ENCODE data around the gene RASSF7. TPM values are rescaled to one million over a fixed set of nuclear protein-coding genes. Genes with fewer than 3 reads are reported as not detected.

Gene RASSF7
- polyA plus RNA-seq, 1 of the 3 experiments (the other 2 are of a cell fraction), result 19.8 TPM

GRCh38 chr11:553083-553987 is 7.4 kb upstream of the RASSF7 start:
- no peak for DNase-seq
- CTCF ChIA-PET, result interaction anchor here (0.7 to 3.6 kb wide), 7 partner anchors 13 to 170 kb away, joined by 3 to 41 read pairs (median 3); partner anchors contain the start of gene TMEM80
- H3K4me2 ChIP-seq, result no peak overlapping the region

GRCh38 chr11:553988-554340 is 6.8 kb upstream of the RASSF7 start:
- TF ChIP-seq EP300 (IDR thresholded peaks at IDR 0.05; ENCODE audit: borderline replicate concordance in 1 of 2, low read depth in 1 of 2, low read length in 1 of 2) (no peak), MAX (IDR thresholded peaks at IDR 0.05; ENCODE audit: low read depth) (no peak), USF1 (IDR thresholded peaks at IDR 0.05; ENCODE audit: borderline replicate concordance, low read depth) (no peak), PBX3 (IDR thresholded peaks at IDR 0.05) (no peak), FOXJ3 (CRISPR knock-in tag; IDR thresholded peaks at IDR 0.05) (no peak), RXRA (IDR thresholded peaks at IDR 0.05; ENCODE audit: borderline replicate concordance, low read depth) (no peak), CHD2 (IDR thresholded peaks at IDR 0.05; ENCODE audit: low read length, partially characterized antibody) (no peak), IRF3 (IDR thresholded peaks at IDR 0.05; ENCODE audit: low read depth, low read length) (no peak), NFIC (IDR thresholded peaks at IDR 0.05; ENCODE audit: borderline replicate concordance) (no peak), FOSL2 (IDR thresholded peaks at IDR 0.05; ENCODE audit: borderline replicate concordance, low read depth) (no peak), ZBTB33 (IDR thresholded peaks at IDR 0.05; ENCODE audit: borderline replicate concordance, low read depth) (no peak)
- H3K9ac ChIP-seq, result no peak overlapping the region
- peaks cover 11% of the 10 kb centered on the region for H3K27me3 ChIP-seq (ENCODE audit: insufficient read depth)
- 67% methylated on average over 3 of the region's 11 CpGs for WGBS (ENCODE audit: low lambda C conversion rate)
- no peaks in the 10 kb centered on the region for H3K9me2 ChIP-seq
- ChIA-PET POLR2A (no interaction called here), CTCF (interaction anchor here (0.9 to 3.6 kb wide), 12 partner anchors 12 to 229 kb away, joined by 3 to 41 read pairs (median 4); partner anchors contain the start of gene TMEM80)
- H4K20me1 ChIP-seq (ENCODE audit: insufficient read depth), result no peaks in the 10 kb centered on the region
- no peak for DNase-seq
- H3K4me2 ChIP-seq, result no peak overlapping the region
- H2AFZ ChIP-seq (ENCODE audit: low read depth), result no peak overlapping the region
- H3K36me3 ChIP-seq (replicated peaks in 1 of 2; ENCODE audit: control insufficient read depth in 1 of 2, insufficient read depth in 2 of 2, low read length in 1 of 2), result no peaks in the 10 kb centered on the region
- H3K9me3 ChIP-seq, result no peaks in the 10 kb centered on the region
- no peak overlapping the region for H3K4me3 ChIP-seq (ENCODE audit: low read depth in 2 of 2, low read length in 1 of 2)
- no peaks in the 10 kb centered on the region for H3F3A ChIP-seq (replicated peaks; ENCODE audit: insufficient read depth)
- H3K27ac ChIP-seq (ENCODE audit: low read depth in 2 of 2, low read length in 1 of 2), result no peak overlapping the region
- H3K4me1 ChIP-seq (ENCODE audit: control insufficient read depth in 1 of 2, insufficient read depth in 2 of 2, low read depth in 1 of 2, low read length in 1 of 2), result peaks cover 0 to 19% of the 10 kb centered on the region in 2 experiments; a peak in 1 of 4 replicates
- H3K79me2 ChIP-seq (ENCODE audit: insufficient read depth), result no peaks in the 10 kb centered on the region

More at GRCh38 chr11:553083-553987, 7.4 kb upstream of the RASSF7 start:
- H3K9ac ChIP-seq, result no peak overlapping the region
- WGBS (ENCODE audit: low lambda C conversion rate), result 93% methylated on average over 5 of the region's 27 CpGs
- no peaks in the 10 kb centered on the region for H3K79me2 ChIP-seq (ENCODE audit: insufficient read depth)
- H3K27ac ChIP-seq (ENCODE audit: low read depth in 2 of 2, low read length in 1 of 2), result no peak overlapping the region
- H3K4me3 ChIP-seq (ENCODE audit: low read depth in 2 of 2, low read length in 1 of 2), result no peak overlapping the region
- no peaks in the 10 kb centered on the region for H3K9me2 ChIP-seq
- TF ChIP-seq RCOR1 (IDR thresholded peaks at IDR 0.05; ENCODE audit: low read length) (no peak), NRF1 (IDR thresholded peaks at IDR 0.05; ENCODE audit: low read depth, low read length) (no peak), JUND (IDR thresholded peaks at IDR 0.05) (no peak), FOSL2 (IDR thresholded peaks at IDR 0.05; ENCODE audit: borderline replicate concordance, low read depth) (no peak), TAF1 (IDR thresholded peaks at IDR 0.05; ENCODE audit: borderline replicate concordance, low read depth, low read length) (no peak), POLR2AphosphoS5 (IDR thresholded peaks at IDR 0.05; ENCODE audit: low read depth, low read length) (no peak), GATA2 (CRISPR knock-in tag; IDR thresholded peaks at IDR 0.05) (no peak)
- no peak overlapping the region for H2AFZ ChIP-seq (ENCODE audit: low read depth)
- H3K9me3 ChIP-seq, result no peaks in the 10 kb centered on the region
- H3K4me1 ChIP-seq (ENCODE audit: control insufficient read depth in 1 of 2, insufficient read depth in 2 of 2, low read depth in 1 of 2, low read length in 1 of 2), result peaks cover 0 to 19% of the 10 kb centered on the region in 2 experiments; a peak in 1 of 4 replicates
- H3F3A ChIP-seq (replicated peaks; ENCODE audit: insufficient read depth), result no peaks in the 10 kb centered on the region
- peaks cover 11% of the 10 kb centered on the region for H3K27me3 ChIP-seq (ENCODE audit: insufficient read depth)
- no peaks in the 10 kb centered on the region for H3K36me3 ChIP-seq (replicated peaks in 1 of 2; ENCODE audit: control insufficient read depth in 1 of 2, insufficient read depth in 2 of 2, low read length in 1 of 2)
- H4K20me1 ChIP-seq (ENCODE audit: insufficient read depth), result no peaks in the 10 kb centered on the region
- POLR2A ChIA-PET, result no interaction called here
